Measurements from ENCODE around the gene AMPH.

DNA sequence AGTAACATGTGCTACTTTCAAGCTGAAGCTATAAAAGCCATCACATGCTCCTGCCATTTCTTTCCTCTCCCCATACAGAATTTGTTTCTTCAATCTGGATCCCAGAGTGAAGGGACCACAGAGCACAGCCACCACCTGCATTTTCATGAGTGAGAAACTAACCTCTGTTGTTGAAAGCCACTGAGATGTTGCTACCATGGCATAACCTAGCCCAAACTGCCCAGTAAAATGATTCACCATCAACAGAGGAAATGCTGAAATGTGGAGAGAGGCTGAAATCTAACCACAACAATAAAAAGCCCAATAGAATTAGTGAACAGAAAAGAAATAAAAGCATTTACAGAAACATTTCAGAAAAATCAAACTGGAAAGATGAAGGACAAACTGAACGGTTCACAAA is 125.2 kb downstream of the AMPH start:
- TF ChIP-seq, protein P1, sequence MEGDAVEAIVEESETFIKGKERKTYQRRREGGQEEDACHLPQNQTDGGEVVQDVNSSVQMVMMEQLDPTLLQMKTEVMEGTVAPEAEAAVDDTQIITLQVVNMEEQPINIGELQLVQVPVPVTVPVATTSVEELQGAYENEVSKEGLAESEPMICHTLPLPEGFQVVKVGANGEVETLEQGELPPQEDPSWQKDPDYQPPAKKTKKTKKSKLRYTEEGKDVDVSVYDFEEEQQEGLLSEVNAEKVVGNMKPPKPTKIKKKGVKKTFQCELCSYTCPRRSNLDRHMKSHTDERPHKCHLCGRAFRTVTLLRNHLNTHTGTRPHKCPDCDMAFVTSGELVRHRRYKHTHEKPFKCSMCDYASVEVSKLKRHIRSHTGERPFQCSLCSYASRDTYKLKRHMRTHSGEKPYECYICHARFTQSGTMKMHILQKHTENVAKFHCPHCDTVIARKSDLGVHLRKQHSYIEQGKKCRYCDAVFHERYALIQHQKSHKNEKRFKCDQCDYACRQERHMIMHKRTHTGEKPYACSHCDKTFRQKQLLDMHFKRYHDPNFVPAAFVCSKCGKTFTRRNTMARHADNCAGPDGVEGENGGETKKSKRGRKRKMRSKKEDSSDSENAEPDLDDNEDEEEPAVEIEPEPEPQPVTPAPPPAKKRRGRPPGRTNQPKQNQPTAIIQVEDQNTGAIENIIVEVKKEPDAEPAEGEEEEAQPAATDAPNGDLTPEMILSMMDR (IDR thresholded peaks at IDR 0.05 in 2 of 3, conservative IDR thresholded peaks at IDR 0.05 in 1 of 3; ENCODE audit: borderline replicate concordance in 1 of 3, insufficient read depth in 1 of 3, low read depth in 2 of 3, low read length in 2 of 3): no peak
- TF ChIP-seq POLR2AphosphoS5 (IDR thresholded peaks at IDR 0.05; ENCODE audit: low read depth, low read length) (no peak), EZH2 (IDR thresholded peaks at IDR 0.05) (no peak), RAD21 (IDR thresholded peaks at IDR 0.05; ENCODE audit: low read depth) (no peak)
- TF ChIP-seq, protein P2, sequence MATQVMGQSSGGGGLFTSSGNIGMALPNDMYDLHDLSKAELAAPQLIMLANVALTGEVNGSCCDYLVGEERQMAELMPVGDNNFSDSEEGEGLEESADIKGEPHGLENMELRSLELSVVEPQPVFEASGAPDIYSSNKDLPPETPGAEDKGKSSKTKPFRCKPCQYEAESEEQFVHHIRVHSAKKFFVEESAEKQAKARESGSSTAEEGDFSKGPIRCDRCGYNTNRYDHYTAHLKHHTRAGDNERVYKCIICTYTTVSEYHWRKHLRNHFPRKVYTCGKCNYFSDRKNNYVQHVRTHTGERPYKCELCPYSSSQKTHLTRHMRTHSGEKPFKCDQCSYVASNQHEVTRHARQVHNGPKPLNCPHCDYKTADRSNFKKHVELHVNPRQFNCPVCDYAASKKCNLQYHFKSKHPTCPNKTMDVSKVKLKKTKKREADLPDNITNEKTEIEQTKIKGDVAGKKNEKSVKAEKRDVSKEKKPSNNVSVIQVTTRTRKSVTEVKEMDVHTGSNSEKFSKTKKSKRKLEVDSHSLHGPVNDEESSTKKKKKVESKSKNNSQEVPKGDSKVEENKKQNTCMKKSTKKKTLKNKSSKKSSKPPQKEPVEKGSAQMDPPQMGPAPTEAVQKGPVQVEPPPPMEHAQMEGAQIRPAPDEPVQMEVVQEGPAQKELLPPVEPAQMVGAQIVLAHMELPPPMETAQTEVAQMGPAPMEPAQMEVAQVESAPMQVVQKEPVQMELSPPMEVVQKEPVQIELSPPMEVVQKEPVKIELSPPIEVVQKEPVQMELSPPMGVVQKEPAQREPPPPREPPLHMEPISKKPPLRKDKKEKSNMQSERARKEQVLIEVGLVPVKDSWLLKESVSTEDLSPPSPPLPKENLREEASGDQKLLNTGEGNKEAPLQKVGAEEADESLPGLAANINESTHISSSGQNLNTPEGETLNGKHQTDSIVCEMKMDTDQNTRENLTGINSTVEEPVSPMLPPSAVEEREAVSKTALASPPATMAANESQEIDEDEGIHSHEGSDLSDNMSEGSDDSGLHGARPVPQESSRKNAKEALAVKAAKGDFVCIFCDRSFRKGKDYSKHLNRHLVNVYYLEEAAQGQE (IDR thresholded peaks at IDR 0.05; ENCODE audit: low read depth): no peak

All from HCT116 (cell line).